8988T (cell line): ENCODE measurements around the gene PPP2R5B.
"Not testable (repeated sequence)": the region's sequence is repeated elsewhere in the genome, so short reads cannot be mapped to it uniquely, and the experiment has no call there.

Experiments
- DNase-seq: peaks from one replicate; pipeline ENCODE4 v3.0.0; 2011

PPP2R5B gene

GRCh38 chr11:64930340-64930739 lies 5.9 kb downstream of the PPP2R5B start:
- DNase-seq, result no peak

- no peak for DNase-seq
Measured at GRCh38 chr11:64931290-64931689, 6.8 kb downstream of the PPP2R5B start.

GRCh38 chr11:64932324-64932723 lies 7.8 kb downstream of the PPP2R5B start:
- no peak for DNase-seq

- no peak for DNase-seq
Measured at GRCh38 chr11:64933213-64933934, 8.9 kb downstream of the PPP2R5B start.

GRCh38 chr11:64933935-64934681 lies 9.6 kb downstream of the PPP2R5B start:
- no peak for DNase-seq

GRCh38 chr11:64934682-64935358 lies 10.3 kb downstream of the PPP2R5B start:
- no peak for DNase-seq

- DNase-seq, result no peak
Measured at GRCh38 chr11:64935359-64936081, 11.0 kb downstream of the PPP2R5B start, which contains the start of gene GPHA2. GPHA2 (minus strand) TSS chr11:64935893; CDS start chr11:64935460, 433 bp downstream.

GRCh38 chr11:64936539-64936938 lies 12.1 kb downstream of the PPP2R5B start:
- DNase-seq, result no peak

- no peak for DNase-seq
Measured at GRCh38 chr11:64947208-64947814, 22.8 kb downstream of the PPP2R5B start.

- no peak for DNase-seq
Measured at GRCh38 chr11:64951529-64951928, 27.0 kb downstream of the PPP2R5B start.

GRCh38 chr11:64954201-64954600 lies 29.7 kb downstream of the PPP2R5B start:
- no peak for DNase-seq

GRCh38 chr11:64959498-64959897 lies 35.0 kb downstream of the PPP2R5B start:
- no peak for DNase-seq

- no peak for DNase-seq
Measured at GRCh38 chr11:64960719-64961118, 36.2 kb downstream of the PPP2R5B start.

- DNase-seq, result no peak
Measured at GRCh38 chr11:64963072-64963631, 38.7 kb downstream of the PPP2R5B start.

GRCh38 chr11:64967375-64967774 lies 42.9 kb downstream of the PPP2R5B start:
- DNase-seq, result no peak

GRCh38 chr11:64969209-64969608 lies 44.7 kb downstream of the PPP2R5B start:
- DNase-seq, result peak; percentile 56

GRCh38 chr11:64970731-64971151 lies 46.3 kb downstream of the PPP2R5B start:
- DNase-seq, result peak; percentile 50

- no peak for DNase-seq
Measured at GRCh38 chr11:64971421-64972233, 47.1 kb downstream of the PPP2R5B start, which contains the start of gene MAJIN. MAJIN (minus strand) TSS chr11:64972108; CDS start chr11:64959405, 12,703 bp downstream.

GRCh38 chr11:64974124-64974523 lies 49.6 kb downstream of the PPP2R5B start:
- no peak for DNase-seq

GRCh38 chr11:64976651-64977050 lies 52.2 kb downstream of the PPP2R5B start:
- DNase-seq, result no peak

- DNase-seq, result not testable (repeated sequence)
Measured at GRCh38 chr11:64983339-64983738, 58.9 kb downstream of the PPP2R5B start.
